CD14-positive monocyte (primary cell): Measurements from ENCODE around the gene FNDC7. TPM values are rescaled to one million over a fixed set of nuclear protein-coding genes. Genes with fewer than 3 reads are reported as not detected.

Experiments used
- DNase-seq, 3 donors: peaks; one replicate each; pipeline ENCODE4 v3.0.0-alpha.2; 2011 to 2022
- H2AFZ ChIP-seq: 2 replicates; pipeline ENCODE4 v1.6.0; 2012; ENCODE audit warnings: mild to moderate bottlenecking, low read depth, low read length, inconsistent platforms; ENCODE audit not compliant: insufficient read depth, poor library complexity, severe bottlenecking
- H3K27ac ChIP-seq, 2 donors: 1 replicate in 1 of 2; 2 replicates in 1 of 2; pipeline ENCODE4 v1.5.1; 2012 to 2013; ENCODE audit warnings: low read length in 2 of 2, control low read depth in 1 of 2, inconsistent platforms in 1 of 2, low read depth in 1 of 2, mild to moderate bottlenecking in 1 of 2
- H3K27me3 ChIP-seq, 2 donors: one replicate each; pipeline versions ENCODE4 v1.6.0 to v1.6.1; 2011 to 2013; ENCODE audit warnings: low read length in 2 of 2; ENCODE audit not compliant: control insufficient read depth in 2 of 2, insufficient read depth in 2 of 2
- H3K36me3 ChIP-seq, 2 donors: replicated peaks in 1 of 2; 1 replicate in 1 of 2; 2 replicates in 1 of 2; pipeline versions ENCODE4 v1.5.1 to v1.6.1; 2012 to 2013; ENCODE audit warnings: low read length in 2 of 2, control low read depth in 1 of 2, inconsistent platforms in 1 of 2, mild to moderate bottlenecking in 1 of 2; ENCODE audit not compliant: insufficient read depth in 2 of 2, control insufficient read depth in 1 of 2
- H3K4me1 ChIP-seq, 2 donors: 1 replicate in 1 of 2; 2 replicates in 1 of 2; pipeline versions ENCODE4 v1.5.1 to v1.6.1; 2012 to 2013; ENCODE audit warnings: low read length in 2 of 2, control low read depth in 1 of 2, inconsistent platforms in 1 of 2, mild to moderate bottlenecking in 1 of 2, moderate library complexity in 1 of 2; ENCODE audit not compliant: insufficient read depth in 2 of 2, control insufficient read depth in 1 of 2
- H3K4me2 ChIP-seq: replicated peaks from 2 replicates; pipeline ENCODE3; 2012; ENCODE audit warnings: low read length, moderate library complexity, mild to moderate bottlenecking; ENCODE audit not compliant: poor library complexity, severe bottlenecking; ENCODE audit errors: extremely low read depth
- H3K4me3 ChIP-seq, 3 experiments: fragments of 200-600 bp in 1 of 3; sonication (generic) in 1 of 3; replicated peaks in 1 of 3; 1 replicate in 2 of 3; 2 replicates in 1 of 3; pipeline ENCODE4 v1.5.1; 2011 to 2013; ENCODE audit warnings: low read length in 3 of 3, mild to moderate bottlenecking in 3 of 3, control low read depth in 2 of 3, low read depth in 2 of 3, inconsistent platforms in 1 of 3, moderate library complexity in 1 of 3
- H3K79me2 ChIP-seq: 2 replicates; pipeline ENCODE4 v1.6.0; 2012; ENCODE audit warnings: mild to moderate bottlenecking, control low read depth, inconsistent platforms, low read length, moderate library complexity; ENCODE audit not compliant: insufficient read depth
- H3K9ac ChIP-seq: 2 replicates; pipeline ENCODE4 v1.6.0; 2017; ENCODE audit warnings: low read length, mild to moderate bottlenecking; ENCODE audit not compliant: insufficient read depth, poor library complexity, severe bottlenecking
- H3K9me3 ChIP-seq, 2 donors: replicated peaks in 1 of 2; 1 replicate in 1 of 2; 2 replicates in 1 of 2; pipeline versions ENCODE4 v1.5.1 to v1.6.1; 2012 to 2013; ENCODE audit warnings: low read length in 2 of 2, control low read depth in 1 of 2; ENCODE audit not compliant: control insufficient read depth in 1 of 2, insufficient read depth in 1 of 2
- H4K20me1 ChIP-seq: 2 replicates; pipeline ENCODE4 v1.6.0; 2012; ENCODE audit warnings: mild to moderate bottlenecking, low read length, control low read depth, moderate library complexity; ENCODE audit not compliant: insufficient read depth
- H3K27ac Mint-ChIP-seq, 7 donors: one replicate each; pipeline ENCODE4 v1.8.0; 2020; ENCODE audit warnings: mild to moderate bottlenecking in 7 of 7, mixed read lengths in 7 of 7, moderate library complexity in 6 of 7, inconsistent platforms in 2 of 7
- H3K27me3 Mint-ChIP-seq, 3 donors: one replicate each; pipeline ENCODE4 v1.8.0; 2021 to 2022; ENCODE audit warnings: low read depth in 3 of 3, mild to moderate bottlenecking in 3 of 3, mixed read lengths in 3 of 3, moderate library complexity in 3 of 3, inconsistent platforms in 1 of 3
- H3K36me3 Mint-ChIP-seq, 2 donors: one replicate each; pipeline ENCODE4 v1.8.0; 2020; ENCODE audit warnings: mixed read lengths in 2 of 2, inconsistent platforms in 1 of 2, mild to moderate bottlenecking in 1 of 2
- H3K4me1 Mint-ChIP-seq: one replicate; pipeline ENCODE4 v1.8.0; 2020; ENCODE audit warnings: mild to moderate bottlenecking, mixed read lengths
- H3K4me3 Mint-ChIP-seq, 2 donors: one replicate each; pipeline ENCODE4 v1.8.0; 2020; ENCODE audit warnings: mild to moderate bottlenecking in 2 of 2, mixed read lengths in 2 of 2, moderate library complexity in 1 of 2
- H3K9me3 Mint-ChIP-seq, 7 donors: one replicate each; pipeline ENCODE4 v1.8.0; 2020 to 2022; ENCODE audit warnings: mixed read lengths in 7 of 7, mild to moderate bottlenecking in 6 of 7, moderate library complexity in 6 of 7, inconsistent platforms in 2 of 7
- WGBS: methylation state at CpG from one replicate; pipeline ENCODE4 v1.1.5; 2013; ENCODE audit warnings: missing lambda C conversion rate; ENCODE audit not compliant: insufficient coverage; 5-methylcytosine and 5-hydroxymethylcytosine counted together
- intact Hi-C, 2 donors: fragments of 100-400 bp; cut with micrococcal nuclease; formaldehyde crosslinking; loops; one replicate each; pipeline versions ENCODE4 v1.15.0 to v1.15.1; 2023
- polyA minus RNA-seq: library from RNA; depleted of rRNA, polyadenylated mRNA; stranded (reverse); fragments of >200 nt; gene quantifications from 2 replicates; pipeline ENCODE4 v1.2.3, GENCODE V29; 2012
- polyA plus RNA-seq, 3 donors: library from polyadenylated mRNA; depleted of rRNA in 1 of 3; unstranded in 2 of 3; stranded (reverse) in 1 of 3; fragments of 300-500 nt in 2 of 3; fragments of >200 nt in 1 of 3; fragmentation: Illumina TruSeq in 2 of 3; gene quantifications; 1 replicate in 2 of 3; 2 replicates in 1 of 3; pipeline ENCODE4 v1.2.3, GENCODE V29; 2012 to 2021
- total RNA-seq, 12 experiments: library from RNA in 1 of 12; stranded (reverse) in 1 of 12; fragments of 120-200 nt in 1 of 12; gene quantifications; one replicate each; pipeline ENCODE4 v1.2.4 and lab custom pipeline; 2013 to 2026; ENCODE audit warnings: mixed read lengths in 6 of 12, inconsistent platforms in 1 of 12
- TF ChIP-seq, protein P1 (sequence below): fragments of 200-600 bp; IDR thresholded peaks from one replicate; pipeline ENCODE4 v1.8.0; 2022; ENCODE audit warnings: antibody characterized with exemption, mild to moderate bottlenecking

Gene FNDC7, protein sequence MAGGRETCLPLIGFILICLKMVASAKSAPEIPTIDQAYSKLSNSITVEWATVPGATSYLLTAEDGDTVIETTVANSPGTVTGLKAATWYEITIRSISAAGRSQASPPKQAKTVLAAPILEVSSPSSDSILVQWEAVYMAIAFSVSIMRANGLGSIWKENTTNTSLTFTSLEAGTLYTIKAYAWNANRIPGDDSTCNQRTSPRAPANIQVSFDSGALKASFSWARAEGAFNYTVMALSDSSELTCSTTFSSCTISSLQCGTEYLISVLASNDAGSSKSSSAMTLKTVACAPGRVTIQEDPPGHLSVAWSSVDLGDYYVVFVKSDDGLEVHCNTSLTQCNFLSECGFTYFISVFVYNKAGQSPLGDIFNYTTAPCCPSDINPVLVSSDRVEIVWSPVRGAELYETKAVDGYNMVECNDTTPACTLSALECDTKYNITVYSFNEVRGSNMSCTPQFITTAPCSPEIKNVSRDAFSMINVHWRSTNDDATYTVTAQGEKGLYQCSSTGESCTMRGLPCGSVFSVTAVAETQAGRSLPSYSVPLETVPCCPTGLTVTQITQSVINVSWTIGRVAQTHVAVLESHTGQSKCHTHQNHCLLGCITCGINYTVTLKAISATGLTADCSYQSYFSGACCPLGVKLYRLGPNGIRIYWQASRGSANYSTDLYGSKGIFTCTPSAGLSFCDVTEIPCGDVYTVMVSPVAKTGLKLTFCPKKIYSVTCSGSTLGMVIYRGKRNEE
- total RNA-seq (2013): not detected
- polyA plus RNA-seq: under 1 TPM in 1 of 3 donors, not detected in 2; 0.07 TPM
- polyA minus RNA-seq: not detected in 2 replicates
- 0.35 to 8.5 (median 2.1) reads per million in 11 experiments for total RNA-seq (lab: John Stamatoyannopoulos, UW)

DNA sequence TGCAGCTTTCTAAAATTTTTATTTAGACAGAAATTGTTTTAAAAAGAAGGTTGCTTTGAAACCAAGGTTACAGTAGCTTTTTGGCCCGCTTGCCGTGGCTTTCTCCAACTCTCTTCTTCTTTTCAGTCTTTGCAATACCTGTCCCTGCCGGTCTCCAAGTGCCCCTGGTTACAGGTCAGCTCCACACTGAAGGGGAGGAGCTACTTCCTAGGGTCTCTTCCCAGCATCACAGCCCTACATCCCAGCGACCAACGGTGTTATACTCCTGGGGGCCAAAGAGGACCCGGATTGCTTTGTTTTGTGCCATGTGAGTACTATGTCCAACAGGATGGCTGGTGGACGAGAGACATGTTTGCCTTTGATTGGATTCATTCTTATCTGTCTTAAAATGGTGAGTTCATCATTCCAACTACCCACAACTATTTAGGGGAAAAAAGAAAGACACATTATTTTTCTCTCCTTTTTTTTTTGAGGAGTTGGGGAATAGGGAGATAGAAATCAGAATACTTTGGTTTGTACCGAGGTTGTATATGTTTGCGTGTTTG, at the start of gene FNDC7:
FNDC7 (plus strand) TSS at position 303 of the 545 bp plus-strand sequence; CDS start at position 329, 26 bp downstream.
- H3K4me3 Mint-ChIP-seq: no peak within 1 kb of the TSS
- Histone ChIP-seq H3K4me3 (no peak within 1 kb of the TSS), H4K20me1 (no peaks in the 10 kb centered on the region), H3K36me3 (no peaks in the 10 kb centered on the region), H3K27me3 (no peaks in the 10 kb centered on the region), H3K9me3 (no peaks in the 10 kb centered on the region), H3K79me2 (no peaks in the 10 kb centered on the region), H3K9ac (no peak within 1 kb of the TSS), H3K4me2 (no peak within 1 kb of the TSS), H3K27ac (no peak within 1 kb of the TSS), H3K4me1 (no peaks in the 10 kb centered on the region), H2AFZ (no peak within 1 kb of the TSS)
- no peaks in the 10 kb centered on the region for H3K36me3 Mint-ChIP-seq
- H3K4me1 Mint-ChIP-seq: peaks cover 1% of the 10 kb centered on the region
- H3K27me3 Mint-ChIP-seq: peaks cover 4 to 9% (median 7%) of the 10 kb centered on the region in 3 donors
- DNase-seq: no peak
- 100% methylated on average over 2 of the region's 9 CpGs for whole genome bisulfite sequencing
- H3K9me3 Mint-ChIP-seq: peaks cover 0 to 2% (median 0%) of the 10 kb centered on the region in 7 donors
- intact Hi-C loops: no loop called here
- TF ChIP-seq, protein P1, sequence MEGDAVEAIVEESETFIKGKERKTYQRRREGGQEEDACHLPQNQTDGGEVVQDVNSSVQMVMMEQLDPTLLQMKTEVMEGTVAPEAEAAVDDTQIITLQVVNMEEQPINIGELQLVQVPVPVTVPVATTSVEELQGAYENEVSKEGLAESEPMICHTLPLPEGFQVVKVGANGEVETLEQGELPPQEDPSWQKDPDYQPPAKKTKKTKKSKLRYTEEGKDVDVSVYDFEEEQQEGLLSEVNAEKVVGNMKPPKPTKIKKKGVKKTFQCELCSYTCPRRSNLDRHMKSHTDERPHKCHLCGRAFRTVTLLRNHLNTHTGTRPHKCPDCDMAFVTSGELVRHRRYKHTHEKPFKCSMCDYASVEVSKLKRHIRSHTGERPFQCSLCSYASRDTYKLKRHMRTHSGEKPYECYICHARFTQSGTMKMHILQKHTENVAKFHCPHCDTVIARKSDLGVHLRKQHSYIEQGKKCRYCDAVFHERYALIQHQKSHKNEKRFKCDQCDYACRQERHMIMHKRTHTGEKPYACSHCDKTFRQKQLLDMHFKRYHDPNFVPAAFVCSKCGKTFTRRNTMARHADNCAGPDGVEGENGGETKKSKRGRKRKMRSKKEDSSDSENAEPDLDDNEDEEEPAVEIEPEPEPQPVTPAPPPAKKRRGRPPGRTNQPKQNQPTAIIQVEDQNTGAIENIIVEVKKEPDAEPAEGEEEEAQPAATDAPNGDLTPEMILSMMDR: no peak
- no peak within 1 kb of the TSS for H3K27ac Mint-ChIP-seq

DNA sequence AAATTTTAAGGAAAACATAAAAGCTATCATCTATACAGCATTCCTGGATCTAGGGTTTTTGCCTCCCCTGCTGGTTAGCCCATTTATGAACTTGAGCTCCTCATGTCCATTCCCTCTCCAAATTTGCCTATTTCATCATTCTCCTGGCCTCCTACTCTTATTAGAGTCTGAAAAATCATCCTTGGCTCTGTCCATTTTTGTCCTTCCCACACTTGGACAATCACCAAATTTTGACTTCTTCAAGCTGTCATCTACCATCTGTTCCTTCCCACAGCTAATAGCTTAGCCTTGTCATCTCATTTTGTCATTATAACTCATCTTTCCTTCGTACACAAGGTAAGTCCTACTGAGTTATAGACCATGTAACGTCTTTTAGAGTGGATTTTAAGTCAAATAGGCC, 49.6 kb upstream of the FNDC7 start:
- peaks cover 7% of the 10 kb centered on the region for H3K79me2 ChIP-seq
- no peak overlapping the region for H3K4me2 ChIP-seq
- no peaks in the 10 kb centered on the region for H3K9me3 ChIP-seq
- Mint-ChIP-seq H3K9me3 (peaks cover 0 to 5% (median 0%) of the 10 kb centered on the region in 7 donors), H3K27ac (peak overlapping the region in 1 of 7 donors; percentile 15), H3K27me3 (no peaks in the 10 kb centered on the region), H3K4me3 (no peak overlapping the region), H3K36me3 (peaks cover 0 to 2% of the 10 kb centered on the region in 2 donors), H3K4me1 (peaks cover 30% of the 10 kb centered on the region)
- DNase-seq: no peak
- no peaks in the 10 kb centered on the region for H3K27me3 ChIP-seq
- H3K4me3 ChIP-seq: no peak overlapping the region
- no CpG with 5 or more reads among the region's 2 CpGs for WGBS
- no peaks in the 10 kb centered on the region for H4K20me1 ChIP-seq
- no peak overlapping the region for H2AFZ ChIP-seq
- TF ChIP-seq, protein P1: no peak
- H3K4me1 ChIP-seq: peaks cover 20 to 25% of the 10 kb centered on the region in 2 donors
- no peak overlapping the region for H3K9ac ChIP-seq
- intact Hi-C loops: no loop called here
- no peak overlapping the region for H3K27ac ChIP-seq
- no peaks in the 10 kb centered on the region for H3K36me3 ChIP-seq
